Ecto neural progenitor cell (in vitro differentiated cells): ENCODE data around the gene GPSM1.

ENCODE experiments used
- DNase-seq: peaks from one replicate; pipeline ENCODE4 v3.0.0-alpha.2; 2018; ENCODE audit warnings: low spot score

GPSM1 gene

GRCh38 chr9:136361754-136362449 lies 34.6 kb downstream of the GPSM1 start:
- DNase-seq = no peak

DNA sequence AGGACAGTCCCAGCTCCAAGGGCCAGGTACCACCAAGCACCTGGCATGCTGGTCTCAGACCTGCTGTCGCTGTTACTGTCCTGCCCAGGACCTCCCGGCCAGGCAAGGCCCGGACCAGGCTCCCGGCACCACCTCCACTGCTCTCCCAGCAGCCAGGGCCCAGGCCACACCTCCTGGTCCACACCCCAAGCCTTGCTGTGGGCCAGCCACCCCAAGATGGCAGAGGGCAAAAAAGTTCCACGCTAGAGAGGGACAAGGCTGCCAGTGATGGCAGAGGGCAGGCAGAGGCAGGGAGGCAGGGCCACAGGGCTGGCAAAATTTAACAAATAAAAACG lies 35.1 kb downstream of the GPSM1 start:
- no peak for DNase-seq

DNA sequence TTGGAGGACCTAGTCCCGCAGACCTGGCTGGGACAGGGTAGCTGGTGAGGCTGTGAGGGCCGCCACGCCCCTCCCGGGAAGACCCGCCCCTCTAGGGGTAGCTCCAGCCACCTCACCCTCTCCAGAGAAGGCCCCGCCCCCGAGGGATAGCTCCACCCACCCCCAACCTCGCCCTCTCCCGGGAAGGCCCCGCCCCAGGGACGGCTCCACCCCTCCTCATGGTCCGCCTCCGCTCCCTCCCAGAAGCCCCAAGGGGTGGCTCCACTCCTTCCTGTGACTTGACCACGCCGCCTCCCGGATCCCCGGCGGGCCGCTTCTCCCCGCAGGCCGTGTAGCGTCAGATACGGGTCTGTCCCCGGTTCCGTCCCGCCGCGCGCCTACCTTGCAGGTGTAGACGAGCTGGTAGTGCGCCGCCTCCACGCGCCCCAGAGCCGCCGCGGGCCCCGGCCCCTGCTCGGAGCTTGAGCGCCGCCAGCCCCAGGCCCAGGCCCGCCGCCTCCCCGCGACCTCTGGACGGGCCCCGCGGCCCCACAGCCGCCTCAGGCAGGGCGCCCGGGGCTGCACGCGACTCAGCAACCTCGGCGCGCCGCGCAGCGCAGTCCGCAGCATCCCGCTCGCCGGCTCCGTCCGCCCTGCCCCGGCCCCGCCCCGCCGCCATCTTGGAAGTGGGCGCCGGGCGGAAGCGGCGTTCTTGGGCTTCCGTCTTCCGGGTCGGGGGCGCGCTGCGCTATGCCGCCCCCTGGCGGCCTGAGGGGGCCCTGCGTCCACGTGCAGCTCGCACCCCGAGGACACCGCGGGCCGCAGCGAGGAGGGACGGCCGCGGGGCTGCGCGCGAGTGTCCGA lies 36.0 kb downstream of the GPSM1 start, which contains the start of gene DNLZ:
TSS of gene DNLZ (minus strand) at position 639 of the 843 bp plus-strand sequence. CDS start at position 609, 30 bp downstream.
- DNase-seq = peak; percentile 99

- no peak for DNase-seq
Measured at GRCh38 chr9:136363949-136364748, 36.8 kb downstream of the GPSM1 start.

DNA sequence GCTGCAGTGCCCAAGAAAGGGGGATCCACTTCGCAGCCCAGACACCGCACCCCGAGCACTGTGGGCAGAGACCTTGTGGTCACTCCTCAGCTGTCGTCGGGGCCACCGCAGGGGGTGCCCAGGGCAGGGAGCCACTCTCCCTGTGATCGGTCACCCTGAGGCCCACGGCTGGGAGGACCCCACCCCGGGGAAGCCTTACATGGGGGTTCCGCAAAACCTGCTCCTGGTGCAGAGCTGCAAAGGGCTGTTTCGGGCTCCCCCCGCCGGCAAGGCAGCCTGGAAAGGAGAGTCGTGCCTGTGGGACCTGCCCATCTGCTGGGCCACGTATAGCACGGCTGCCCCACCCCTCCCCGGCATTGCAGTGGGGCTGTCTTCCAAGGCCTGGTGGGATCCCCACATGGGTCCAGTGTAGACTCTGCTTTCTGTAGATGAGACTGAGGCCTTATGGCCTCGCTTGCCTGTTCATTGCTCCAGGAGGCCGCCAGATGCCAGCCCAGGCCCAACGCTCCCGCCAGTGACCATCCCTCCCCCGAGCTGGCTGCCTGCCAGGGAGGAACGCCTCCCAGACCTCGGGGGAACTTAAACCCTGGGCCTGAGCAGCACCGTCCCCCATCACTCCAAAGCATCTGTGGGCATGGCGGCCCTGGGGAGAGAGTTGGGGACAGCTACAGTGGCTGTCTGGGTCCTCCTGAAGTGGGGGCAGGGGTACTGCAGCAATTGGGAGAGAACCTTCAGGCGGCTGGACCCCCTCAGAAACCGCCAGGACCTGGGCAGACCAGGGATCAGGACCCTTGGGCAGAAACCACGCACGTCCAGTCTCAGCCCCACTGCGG lies 37.8 kb downstream of the GPSM1 start:
- DNase-seq = no peak

- DNase-seq = no peak
Measured at GRCh38 chr9:136365775-136366222, 38.5 kb downstream of the GPSM1 start.

DNA sequence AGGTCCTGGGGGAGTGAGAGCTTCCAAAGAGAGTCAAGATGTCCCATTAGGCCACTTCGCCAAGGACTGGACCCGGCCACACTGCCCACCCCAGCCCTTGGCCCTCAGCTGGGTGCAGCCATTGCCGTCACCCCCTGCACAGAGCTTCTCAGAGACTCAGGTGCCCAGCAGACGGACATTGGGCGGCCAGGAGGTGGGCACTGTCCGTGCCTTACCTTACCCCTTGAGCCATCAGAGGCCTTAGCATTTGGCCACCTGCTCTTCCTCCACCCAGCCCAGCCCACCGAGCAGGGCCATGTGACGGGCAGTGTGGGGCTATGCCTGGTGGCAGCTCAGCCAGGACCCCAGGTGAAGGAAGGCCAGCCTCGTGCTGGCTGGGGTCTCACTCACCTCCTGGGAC lies 39.5 kb downstream of the GPSM1 start:
- no peak for DNase-seq

GRCh38 chr9:136367296-136368145 lies 40.2 kb downstream of the GPSM1 start:
- DNase-seq = no peak

- DNase-seq = no peak
Measured at GRCh38 chr9:136368190-136368589, 40.9 kb downstream of the GPSM1 start.

DNA sequence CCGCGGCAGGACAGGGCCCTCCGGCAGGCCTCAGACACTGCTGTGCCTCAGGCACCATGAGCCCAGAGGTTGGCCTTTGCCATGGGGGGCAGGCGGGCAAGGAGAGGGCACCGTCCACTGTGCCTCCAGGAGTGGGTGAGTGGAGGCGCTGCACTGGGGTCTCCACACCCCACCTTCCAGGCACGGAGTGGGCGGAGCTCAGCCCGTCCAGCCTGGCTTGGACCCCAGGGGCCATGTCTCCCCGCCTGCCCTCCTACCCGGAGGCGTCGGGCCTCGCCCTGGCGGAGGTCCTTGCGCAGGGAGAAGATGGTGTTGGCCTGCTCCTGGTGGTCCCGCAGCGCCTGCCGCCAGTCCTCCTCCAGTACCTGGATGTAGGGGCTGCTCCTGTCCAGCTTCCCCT lies 42.7 kb downstream of the GPSM1 start:
- DNase-seq = no peak

DNA sequence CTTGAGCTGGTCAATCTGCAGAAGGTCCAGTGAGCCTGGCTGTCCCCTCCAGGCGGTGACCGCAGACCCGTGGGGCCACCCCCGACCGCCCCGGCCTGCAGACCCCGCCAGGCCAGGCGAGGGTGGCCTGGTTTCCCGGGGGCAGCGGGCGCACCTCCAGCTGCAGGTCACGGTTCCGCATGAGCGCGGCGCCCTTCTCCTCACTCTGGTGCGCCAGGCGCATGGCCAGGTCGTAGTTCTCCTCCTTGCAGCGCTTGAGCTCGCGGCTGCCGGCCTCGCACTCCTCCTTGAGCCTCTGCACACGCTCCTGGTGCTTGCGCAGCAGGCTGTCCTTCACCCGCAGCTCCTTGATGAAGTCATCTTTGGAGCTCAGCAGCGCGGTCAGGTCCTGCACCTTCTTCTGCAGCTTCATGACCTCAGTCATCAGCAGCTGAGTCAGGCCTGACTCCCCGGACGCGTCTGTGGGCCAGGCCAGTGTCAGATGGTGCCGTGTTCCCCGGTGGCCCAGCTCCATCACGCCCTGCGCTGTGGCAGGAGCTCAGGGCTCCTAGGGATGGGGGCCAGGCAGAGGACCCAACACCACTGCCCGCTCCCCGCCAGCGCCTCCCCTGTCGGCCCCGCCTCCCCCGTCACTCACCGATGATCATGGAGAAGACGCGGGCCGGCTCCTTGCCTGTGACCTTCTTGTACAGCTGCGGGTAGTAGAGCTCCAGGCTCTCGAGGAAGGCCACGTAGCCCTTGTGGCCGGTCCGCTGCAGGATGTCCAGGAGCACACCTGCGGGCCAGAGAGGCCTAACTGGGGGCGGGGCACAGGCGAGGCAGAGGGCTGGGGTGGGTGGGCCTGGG lies 43.6 kb downstream of the GPSM1 start:
- no peak for DNase-seq

- no peak for DNase-seq
Measured at GRCh38 chr9:136371533-136371880, 44.2 kb downstream of the GPSM1 start.

- DNase-seq = no peak
Measured at GRCh38 chr9:136372006-136372405, 44.7 kb downstream of the GPSM1 start.

DNA sequence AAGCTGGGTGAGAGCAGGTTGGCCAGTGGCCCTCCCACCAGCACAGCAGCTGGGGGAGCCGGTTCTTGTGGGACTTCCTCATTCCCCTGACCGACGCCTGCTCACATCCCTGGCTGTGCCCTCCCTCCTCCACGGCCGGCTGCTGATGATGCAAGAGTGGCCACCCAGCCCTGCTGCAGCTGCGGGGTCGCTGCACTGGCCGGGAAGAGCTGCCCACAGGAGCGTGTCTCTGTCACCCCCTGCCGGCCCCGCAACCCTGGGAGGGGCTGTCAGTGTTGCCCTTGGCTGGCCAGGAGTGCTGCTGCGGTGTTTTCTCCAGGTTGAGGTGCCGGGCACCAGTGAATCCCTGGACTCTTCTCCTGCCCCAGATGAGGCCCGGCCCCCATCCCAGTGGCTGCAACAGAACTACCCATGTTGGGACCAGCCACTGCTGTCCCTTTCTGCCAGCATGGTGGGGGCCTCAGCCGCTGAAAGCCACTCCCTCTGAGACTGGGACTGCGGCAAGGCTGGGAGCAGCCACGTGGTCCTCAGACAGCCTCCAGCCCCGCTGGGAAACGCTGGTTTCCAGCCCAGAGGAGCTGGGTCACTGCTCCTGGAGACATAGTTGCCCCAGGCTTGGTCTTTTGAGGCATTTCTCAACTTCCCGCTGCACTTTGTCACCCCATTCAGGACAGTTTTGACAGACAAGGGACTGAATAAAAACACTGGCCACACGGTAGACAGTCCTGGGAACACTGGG lies 45.4 kb downstream of the GPSM1 start:
- DNase-seq = no peak

DNA sequence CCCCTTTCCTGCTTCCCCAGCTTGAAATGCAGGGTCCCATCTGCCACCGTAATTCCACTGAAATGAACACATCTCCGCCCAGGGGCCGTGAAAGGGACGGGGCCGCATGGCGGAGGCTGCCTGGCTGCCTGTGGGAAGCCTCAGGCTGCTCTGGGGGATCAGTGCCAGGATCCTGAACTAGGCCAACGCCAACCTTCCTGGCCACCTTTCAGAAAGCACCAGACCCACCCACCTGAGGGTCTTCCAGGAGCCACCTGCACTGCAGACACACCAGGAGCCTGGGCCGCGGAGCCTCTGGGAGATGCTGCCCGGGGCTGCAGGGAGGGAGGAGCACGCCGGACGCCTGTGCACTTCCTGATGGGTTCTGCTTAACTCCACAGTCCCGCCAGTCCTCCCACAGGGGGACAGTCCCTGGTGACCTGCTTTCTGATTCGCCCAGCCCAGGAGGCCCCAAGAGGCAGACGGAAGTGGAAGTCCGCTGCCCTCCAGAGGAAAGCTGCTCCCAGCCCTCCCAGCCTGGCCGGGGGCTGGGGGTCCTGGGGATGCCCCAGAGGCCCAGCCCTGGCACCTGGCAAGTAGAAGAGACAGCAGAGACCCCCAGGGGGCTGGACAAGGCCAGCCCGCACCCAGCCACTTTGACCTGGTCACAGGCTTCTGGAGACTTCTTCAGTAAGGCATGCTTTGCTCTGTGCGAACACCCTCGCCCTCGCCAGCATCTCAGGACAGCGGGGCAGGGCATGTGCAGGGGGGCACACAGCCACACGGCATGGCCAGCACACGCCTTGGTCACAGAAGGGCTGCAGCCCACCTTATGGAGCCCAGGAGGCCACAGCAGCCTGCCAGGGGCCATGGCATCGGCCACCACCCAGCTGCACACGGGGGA lies 46.2 kb downstream of the GPSM1 start, which contains the start of gene CARD9:
TSS of gene CARD9 (minus strand) at position 370 of the 883 bp plus-strand sequence. CDS start 1,591 bp downstream, outside the sequence.
- DNase-seq = no peak

- DNase-seq = no peak
Measured at GRCh38 chr9:136374183-136374575, 46.8 kb downstream of the GPSM1 start.

- DNase-seq = no peak
Measured at GRCh38 chr9:136375096-136375495, 47.8 kb downstream of the GPSM1 start.

DNA sequence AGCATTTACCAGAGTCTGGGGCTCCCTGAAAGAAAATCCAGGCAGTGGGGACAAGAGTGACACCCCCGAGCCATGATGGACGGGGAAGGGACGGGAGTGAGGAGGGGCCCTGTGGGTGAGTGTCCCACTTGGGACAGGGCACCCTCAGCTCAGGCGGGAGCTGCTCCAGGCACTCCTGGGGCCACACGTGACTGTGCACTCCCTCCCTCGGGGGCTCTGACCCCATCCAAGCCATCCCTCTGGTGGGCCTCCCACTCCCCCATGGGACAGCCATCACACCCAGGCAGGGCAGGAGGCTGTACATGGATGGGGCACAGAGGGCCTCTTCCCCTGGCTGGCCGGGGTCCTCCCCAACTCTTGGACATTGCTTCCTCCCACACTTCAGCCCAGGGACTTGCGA lies 49.1 kb downstream of the GPSM1 start:
- DNase-seq = no peak
